ENCODE results near the gene FAAP20.
A peak's percentile ranks its signal among the peaks of the same experiment; 100 is the strongest.

The FAAP20 gene

GRCh38 chr1:2185880-2186855 lies 8.4 kb downstream of the FAAP20 start:
- Mint-ChIP-seq H3K9me3 (no peaks in the 10 kb centered on the region), H3K4me1 (ENCODE audit: low read depth) (peaks cover 19% of the 10 kb centered on the region), H3K4me3 (no peak overlapping the region), H3K27me3 (no peaks in the 10 kb centered on the region), H3K27ac (peak overlapping the region; percentile 64), H3K36me3 (ENCODE audit: low read depth) (peaks cover 37% of the 10 kb centered on the region)
- DNase-seq = no peak

- H3K4me1 Mint-ChIP-seq (ENCODE audit: low read depth) = peaks cover 11% of the 10 kb centered on the region
- H3K9me3 Mint-ChIP-seq = no peaks in the 10 kb centered on the region
- no peak overlapping the region for H3K27ac Mint-ChIP-seq
- H3K36me3 Mint-ChIP-seq (ENCODE audit: low read depth) = peaks cover 42% of the 10 kb centered on the region
- no peak overlapping the region for H3K4me3 Mint-ChIP-seq
- no peak for DNase-seq
- no peaks in the 10 kb centered on the region for H3K27me3 Mint-ChIP-seq
These were observed 9.6 kb downstream of the FAAP20 start for GRCh38 chr1:2184934-2185333.

GRCh38 chr1:2184531-2184930 lies 10.0 kb downstream of the FAAP20 start:
- H3K27me3 Mint-ChIP-seq = no peaks in the 10 kb centered on the region
- H3K27ac Mint-ChIP-seq = no peak overlapping the region
- peaks cover 44% of the 10 kb centered on the region for H3K36me3 Mint-ChIP-seq (ENCODE audit: low read depth)
- no peaks in the 10 kb centered on the region for H3K9me3 Mint-ChIP-seq
- peaks cover 7% of the 10 kb centered on the region for H3K4me1 Mint-ChIP-seq (ENCODE audit: low read depth)
- no peak overlapping the region for H3K4me3 Mint-ChIP-seq
- no peak for DNase-seq

- Mint-ChIP-seq H3K36me3 (ENCODE audit: low read depth) (peaks cover 43% of the 10 kb centered on the region), H3K27ac (no peak overlapping the region), H3K4me1 (ENCODE audit: low read depth) (peaks cover 4% of the 10 kb centered on the region), H3K9me3 (no peaks in the 10 kb centered on the region), H3K27me3 (no peaks in the 10 kb centered on the region), H3K4me3 (no peak overlapping the region)
- no peak for DNase-seq
These were observed 10.6 kb downstream of the FAAP20 start for GRCh38 chr1:2183937-2184334.

- Mint-ChIP-seq H3K4me3 (no peak overlapping the region), H3K9me3 (no peaks in the 10 kb centered on the region), H3K27me3 (no peaks in the 10 kb centered on the region), H3K4me1 (ENCODE audit: low read depth) (peaks cover 4% of the 10 kb centered on the region), H3K36me3 (ENCODE audit: low read depth) (peaks cover 44% of the 10 kb centered on the region), H3K27ac (no peak overlapping the region)
- no peak for DNase-seq
These were observed 12.2 kb downstream of the FAAP20 start for GRCh38 chr1:2182376-2182775.

- peaks cover 4% of the 10 kb centered on the region for H3K4me1 Mint-ChIP-seq (ENCODE audit: low read depth)
- no peaks in the 10 kb centered on the region for H3K9me3 Mint-ChIP-seq
- H3K36me3 Mint-ChIP-seq (ENCODE audit: low read depth) = peaks cover 42% of the 10 kb centered on the region
These were observed 12.8 kb downstream of the FAAP20 start for GRCh38 chr1:2181752-2182151.

GRCh38 chr1:2181271-2181670 lies 13.3 kb downstream of the FAAP20 start:
- peaks cover 41% of the 10 kb centered on the region for H3K36me3 Mint-ChIP-seq (ENCODE audit: low read depth)
- no peaks in the 10 kb centered on the region for H3K27me3 Mint-ChIP-seq

More at GRCh38 chr1:2181752-2182151, 12.8 kb downstream of the FAAP20 start:
- DNase-seq = no peak
- no peak overlapping the region for H3K27ac Mint-ChIP-seq
- no peak overlapping the region for H3K4me3 Mint-ChIP-seq
- H3K27me3 Mint-ChIP-seq = no peaks in the 10 kb centered on the region

GRCh38 chr1:2180297-2181245 lies 14.0 kb downstream of the FAAP20 start:
- Mint-ChIP-seq H3K27me3 (no peaks in the 10 kb centered on the region), H3K4me3 (no peak overlapping the region), H3K36me3 (ENCODE audit: low read depth) (peaks cover 42% of the 10 kb centered on the region), H3K4me1 (ENCODE audit: low read depth) (peaks cover 2% of the 10 kb centered on the region), H3K9me3 (no peaks in the 10 kb centered on the region), H3K27ac (peak overlapping the region; percentile 29)
- DNase-seq = no peak

More at GRCh38 chr1:2181271-2181670, 13.3 kb downstream of the FAAP20 start:
- DNase-seq = no peak
- peak overlapping the region; percentile 29 for H3K27ac Mint-ChIP-seq
- H3K4me1 Mint-ChIP-seq (ENCODE audit: low read depth) = peaks cover 4% of the 10 kb centered on the region
- no peak overlapping the region for H3K4me3 Mint-ChIP-seq
- no peaks in the 10 kb centered on the region for H3K9me3 Mint-ChIP-seq

GRCh38 chr1:2179283-2180013 lies 15.1 kb downstream of the FAAP20 start:
- Mint-ChIP-seq H3K4me3 (no peak overlapping the region), H3K36me3 (ENCODE audit: low read depth) (peaks cover 33% of the 10 kb centered on the region), H3K9me3 (no peaks in the 10 kb centered on the region), H3K4me1 (ENCODE audit: low read depth) (peaks cover 3% of the 10 kb centered on the region), H3K27ac (no peak overlapping the region), H3K27me3 (no peaks in the 10 kb centered on the region)
- DNase-seq = no peak

GRCh38 chr1:2178875-2179274 lies 15.7 kb downstream of the FAAP20 start:
- H3K9me3 Mint-ChIP-seq = no peaks in the 10 kb centered on the region
- H3K27ac Mint-ChIP-seq = no peak overlapping the region
- DNase-seq = no peak
- H3K36me3 Mint-ChIP-seq (ENCODE audit: low read depth) = peaks cover 29% of the 10 kb centered on the region
- no peaks in the 10 kb centered on the region for H3K27me3 Mint-ChIP-seq
- peaks cover 7% of the 10 kb centered on the region for H3K4me1 Mint-ChIP-seq (ENCODE audit: low read depth)
- H3K4me3 Mint-ChIP-seq = no peak overlapping the region

- no peaks in the 10 kb centered on the region for H3K27me3 Mint-ChIP-seq
These were observed 16.5 kb downstream of the FAAP20 start for GRCh38 chr1:2177946-2178538.

GRCh38 chr1:2177541-2177940 lies 17.0 kb downstream of the FAAP20 start:
- no peak for DNase-seq
- no peak overlapping the region for H3K27ac Mint-ChIP-seq
- H3K4me1 Mint-ChIP-seq (ENCODE audit: low read depth) = peaks cover 7% of the 10 kb centered on the region
- H3K4me3 Mint-ChIP-seq = no peak overlapping the region
- peaks cover 34% of the 10 kb centered on the region for H3K36me3 Mint-ChIP-seq (ENCODE audit: low read depth)
- H3K9me3 Mint-ChIP-seq = no peaks in the 10 kb centered on the region
- H3K27me3 Mint-ChIP-seq = no peaks in the 10 kb centered on the region

More at GRCh38 chr1:2177946-2178538, 16.5 kb downstream of the FAAP20 start:
- Mint-ChIP-seq H3K27ac (no peak overlapping the region), H3K9me3 (no peaks in the 10 kb centered on the region), H3K4me3 (no peak overlapping the region), H3K36me3 (ENCODE audit: low read depth) (peaks cover 30% of the 10 kb centered on the region), H3K4me1 (ENCODE audit: low read depth) (peaks cover 7% of the 10 kb centered on the region)
- no peak for DNase-seq

- DNase-seq = no peak
- no peak overlapping the region for H3K4me3 Mint-ChIP-seq
- no peak overlapping the region for H3K27ac Mint-ChIP-seq
- peaks cover 7% of the 10 kb centered on the region for H3K4me1 Mint-ChIP-seq (ENCODE audit: low read depth)
- peaks cover 39% of the 10 kb centered on the region for H3K36me3 Mint-ChIP-seq (ENCODE audit: low read depth)
- H3K9me3 Mint-ChIP-seq = no peaks in the 10 kb centered on the region
- H3K27me3 Mint-ChIP-seq = no peaks in the 10 kb centered on the region
These were observed 18.0 kb downstream of the FAAP20 start for GRCh38 chr1:2176615-2177014.

Data from activated T-cell treated with anti-CD3 and anti-CD28 coated beads, Interleukin-2, amount 50 U/mL, for 24 hours (primary cell).